GM12892 (cell line): ENCODE measurements around the gene DOCK7.

ENCODE experiments used
- POLR2A ChIP-seq: IDR thresholded peaks from 2 replicates; pipeline ENCODE4 v1.6.1; 2011; ENCODE audit warnings: low read depth, low read length, control low read depth
- TAF1 ChIP-seq: IDR thresholded peaks from 2 replicates; pipeline ENCODE4 v1.6.1; 2011; ENCODE audit warnings: low read depth, mild to moderate bottlenecking, control low read depth, low read length, borderline replicate concordance

DNA sequence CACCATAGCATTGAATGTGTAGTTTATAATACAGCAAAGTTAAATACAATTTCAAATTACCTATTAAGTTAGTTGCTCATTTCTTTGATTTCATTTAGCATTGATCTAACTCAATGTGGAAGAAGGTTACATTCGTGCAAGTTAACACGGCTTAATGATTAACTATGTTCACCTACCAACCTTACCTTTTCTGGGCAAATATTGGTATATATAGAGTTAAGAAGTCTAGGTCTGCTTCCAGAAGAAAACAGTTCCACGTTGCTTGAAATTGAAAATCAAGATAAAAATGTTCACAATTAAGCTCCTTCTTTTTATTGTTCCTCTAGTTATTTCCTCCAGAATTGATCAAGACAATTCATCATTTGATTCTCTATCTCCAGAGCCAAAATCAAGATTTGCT is 90.9 kb downstream of the DOCK7 start, which contains the start of gene ANGPTL3:
- TF ChIP-seq POLR2A, result no peak
- no peak for TF ChIP-seq TAF1
